ENCODE data around the gene NFKBIZ. TPM values are rescaled to one million over a fixed set of nuclear protein-coding genes. Genes with fewer than 3 reads are reported as not detected.
"Not testable (repeated sequence)": the region's sequence is repeated elsewhere in the genome, so short reads cannot be mapped to it uniquely, and the experiment has no call there.

The NFKBIZ gene
- total RNA-seq, 1 donor from 2014 or later: 270 TPM

DNA sequence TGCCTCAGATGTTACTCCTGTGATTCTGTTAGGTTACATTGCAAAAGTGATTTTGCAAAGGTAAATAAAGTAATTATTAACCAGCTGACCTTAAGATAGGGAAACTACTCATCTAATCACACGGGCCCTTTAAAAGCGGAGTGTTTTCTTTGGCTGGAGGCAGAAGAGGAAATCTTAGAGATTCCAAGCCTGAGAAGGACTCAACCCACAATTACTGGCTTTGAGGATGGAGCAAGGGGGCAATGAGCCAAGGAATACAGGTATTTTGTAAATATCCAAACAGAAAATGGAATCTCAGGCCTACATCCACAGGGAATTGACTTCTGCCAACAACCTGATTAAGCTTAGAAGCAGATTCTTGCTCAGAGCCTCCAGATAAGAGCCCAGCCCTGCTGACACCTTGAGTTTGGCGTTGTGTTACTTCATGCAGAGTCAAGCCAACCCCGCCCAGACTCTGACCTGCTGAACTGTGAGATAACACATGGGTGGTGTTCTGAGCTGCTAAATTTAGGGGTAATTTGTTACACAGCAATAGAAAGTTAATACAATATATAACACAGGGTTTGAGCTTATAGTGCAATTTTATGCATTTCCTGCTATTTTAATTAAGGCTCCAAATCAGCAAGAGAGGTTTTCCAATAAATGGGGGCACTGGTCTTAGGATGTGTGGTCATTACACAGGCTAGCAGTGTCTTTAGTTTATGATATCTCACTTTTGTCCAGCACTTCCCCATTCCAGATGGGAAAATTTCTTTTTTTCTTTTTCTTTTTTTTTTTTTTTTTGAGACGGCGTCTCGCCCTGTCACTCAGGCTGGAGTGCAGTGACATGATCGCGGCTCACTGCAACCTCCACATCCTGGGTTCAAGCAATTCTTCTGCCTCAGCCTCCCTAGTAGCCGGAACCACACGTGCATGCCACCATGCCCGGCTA lies 19.5 kb downstream of the NFKBIZ start:
- DNase-seq (ENCODE audit: low spot score): no peak

DNA sequence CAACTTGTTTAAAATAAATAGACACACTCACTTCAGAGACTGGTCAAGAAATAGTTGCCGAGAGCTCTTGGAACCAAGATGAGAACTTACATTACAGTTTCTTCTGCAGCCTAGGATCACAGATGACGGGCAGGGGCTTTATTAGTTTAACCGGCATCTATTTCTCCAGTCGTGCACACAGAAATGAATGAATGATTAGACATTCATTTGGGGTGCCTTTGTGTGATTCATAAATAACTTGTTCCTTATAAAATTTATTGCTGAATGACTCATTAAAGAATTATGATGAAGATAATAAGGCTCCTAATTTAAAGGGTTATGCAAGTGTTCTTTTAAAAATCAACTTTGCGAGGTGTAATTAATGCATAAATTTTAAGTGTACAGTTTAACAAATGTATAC lies 20.8 kb downstream of the NFKBIZ start:
- DNase-seq (ENCODE audit: low spot score): no peak

DNA sequence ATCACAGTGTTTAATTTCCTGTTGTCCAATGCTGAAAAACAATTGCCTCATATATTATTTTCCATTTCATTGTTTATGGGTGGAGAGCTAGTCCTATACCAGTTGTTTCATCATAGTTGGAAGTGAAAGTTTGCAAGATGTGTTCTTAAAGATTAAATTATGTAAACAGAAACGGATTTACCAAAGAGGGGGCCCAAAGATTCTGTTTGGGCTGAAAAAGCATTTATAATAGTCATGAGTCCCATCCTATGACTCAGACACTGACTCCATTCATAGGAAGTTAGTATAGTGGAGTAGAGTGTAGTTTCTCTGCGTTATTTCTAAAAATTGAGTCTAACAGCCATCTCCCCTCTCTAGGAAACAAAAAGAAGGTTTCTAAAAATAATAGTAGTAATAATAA lies 24.3 kb downstream of the NFKBIZ start:
- DNase-seq (ENCODE audit: low spot score): no peak

DNA sequence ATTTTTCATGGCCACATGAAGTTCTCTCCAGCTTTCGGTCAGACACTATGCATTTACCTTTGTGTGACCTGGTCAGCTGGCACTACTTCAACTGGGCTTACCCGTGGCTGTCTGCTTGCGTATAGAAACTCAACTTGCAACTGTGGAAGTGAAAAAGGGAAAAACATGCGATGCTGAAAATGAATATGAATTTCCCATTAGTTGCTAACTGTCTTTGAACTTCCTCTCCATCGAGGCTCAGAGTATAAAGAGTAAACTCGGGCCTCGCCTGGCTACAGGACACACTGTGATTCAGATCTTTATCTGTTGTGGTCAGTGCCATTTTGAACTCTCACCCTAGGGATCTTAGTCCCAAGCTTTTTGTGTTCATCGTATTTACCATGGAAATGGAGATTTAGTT lies 26.8 kb downstream of the NFKBIZ start:
- DNase-seq (ENCODE audit: low spot score): no peak

DNA sequence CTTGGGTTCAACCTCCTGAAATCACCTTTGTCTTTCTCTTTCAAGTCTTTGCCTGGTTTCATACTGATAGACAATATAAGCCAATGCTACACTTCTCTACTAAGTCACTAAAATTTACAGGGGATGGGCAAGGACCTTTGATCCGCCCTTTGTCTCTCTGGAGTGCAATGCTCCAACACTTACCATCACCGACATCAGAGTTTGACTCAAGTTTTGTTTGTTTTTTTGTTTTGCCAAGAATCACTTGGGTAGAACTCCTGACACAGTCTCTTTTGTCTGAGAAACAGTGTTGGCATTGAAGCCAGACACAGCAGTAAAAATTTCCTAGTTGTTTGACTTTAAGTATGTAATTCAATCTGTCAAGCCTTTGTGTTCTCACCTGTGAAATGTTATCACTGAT lies 29.3 kb downstream of the NFKBIZ start:
- DNase-seq (ENCODE audit: low spot score): no peak

DNA sequence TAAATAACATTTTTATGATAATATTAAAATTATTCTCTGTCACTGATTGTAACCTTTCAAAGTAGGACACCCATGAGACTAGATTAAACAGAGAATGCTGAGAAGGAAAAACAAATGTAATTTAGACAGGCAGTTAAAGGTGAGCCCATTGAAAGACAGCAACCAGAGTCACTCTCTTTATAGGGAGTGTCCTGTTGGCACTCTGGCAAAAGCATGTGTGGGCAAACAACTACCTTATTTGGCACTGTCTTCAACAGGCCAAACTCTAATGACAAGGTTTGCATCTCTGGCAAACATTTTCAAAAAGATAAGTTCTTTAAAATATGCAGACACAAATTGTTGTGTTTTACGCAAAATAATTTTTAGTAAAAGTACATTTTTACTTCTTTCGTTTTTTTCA lies 29.8 kb downstream of the NFKBIZ start:
- no peak for DNase-seq (ENCODE audit: low spot score)

GRCh38 chr3:101879623-101880284 lies 30.4 kb downstream of the NFKBIZ start:
- DNase-seq (ENCODE audit: low spot score): no peak

- DNase-seq (ENCODE audit: low spot score): no peak
These were observed 35.5 kb downstream of the NFKBIZ start for GRCh38 chr3:101884776-101885175.

DNA sequence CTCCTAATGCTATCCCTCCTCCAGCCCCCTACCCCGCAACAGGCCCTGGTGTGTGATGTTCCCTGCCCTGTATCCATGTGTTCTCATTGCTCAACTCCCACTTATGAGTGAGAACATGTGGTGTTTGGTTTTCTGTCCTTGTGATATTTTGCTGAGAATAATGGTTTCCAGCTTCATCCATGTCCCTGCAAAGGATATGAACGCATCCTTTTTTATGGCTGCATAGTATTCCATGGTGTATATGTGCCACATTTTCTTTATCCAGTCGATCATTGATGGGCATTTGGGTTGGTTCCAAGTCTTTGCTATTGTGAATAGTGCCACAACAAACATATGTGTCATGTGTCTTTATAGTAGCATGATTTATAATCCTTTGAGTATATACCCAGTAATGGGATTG lies 36.3 kb downstream of the NFKBIZ start:
- DNase-seq (ENCODE audit: low spot score): not testable (repeated sequence)

DNA sequence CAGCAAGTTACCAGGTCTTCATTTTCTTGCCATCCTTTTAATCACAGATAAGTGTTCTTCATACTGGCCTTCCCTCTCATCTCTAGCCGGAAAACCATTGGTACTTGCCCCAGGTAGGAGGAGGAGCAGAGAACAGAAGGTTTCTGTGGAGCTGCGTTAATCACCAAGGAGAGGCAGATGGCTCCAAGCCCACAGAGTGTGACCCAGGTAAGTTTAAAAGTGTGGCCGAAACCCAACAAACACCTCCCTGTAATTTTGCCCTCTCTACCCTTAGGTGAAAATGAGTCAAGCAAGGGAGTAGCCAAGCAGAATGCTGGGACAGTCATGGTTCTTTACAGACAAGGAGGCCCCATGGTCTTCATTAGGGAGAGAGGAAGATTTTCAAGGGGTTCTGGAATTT lies 37.3 kb downstream of the NFKBIZ start:
- no peak for DNase-seq (ENCODE audit: low spot score)

DNA sequence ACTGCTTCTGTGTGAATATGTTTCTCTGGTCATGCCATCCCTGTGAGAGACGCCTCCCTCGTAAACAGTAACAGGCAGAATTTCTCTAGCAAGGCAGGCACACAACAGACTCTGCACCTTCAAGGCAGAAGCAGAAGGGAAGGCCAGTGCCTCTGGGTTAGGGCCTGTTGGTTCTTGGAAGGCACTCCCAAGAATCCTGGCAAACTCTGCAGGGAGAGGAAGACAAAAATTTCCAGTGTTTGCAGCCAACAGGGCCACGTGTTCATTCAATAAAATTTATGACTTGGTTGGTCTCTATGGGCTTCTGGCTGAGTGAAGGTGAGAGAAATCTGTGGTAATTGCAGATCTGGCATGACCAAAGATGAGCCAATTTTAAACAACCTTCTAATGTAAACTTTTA lies 39.3 kb downstream of the NFKBIZ start:
- peak; percentile 35 for DNase-seq (ENCODE audit: low spot score)

DNA sequence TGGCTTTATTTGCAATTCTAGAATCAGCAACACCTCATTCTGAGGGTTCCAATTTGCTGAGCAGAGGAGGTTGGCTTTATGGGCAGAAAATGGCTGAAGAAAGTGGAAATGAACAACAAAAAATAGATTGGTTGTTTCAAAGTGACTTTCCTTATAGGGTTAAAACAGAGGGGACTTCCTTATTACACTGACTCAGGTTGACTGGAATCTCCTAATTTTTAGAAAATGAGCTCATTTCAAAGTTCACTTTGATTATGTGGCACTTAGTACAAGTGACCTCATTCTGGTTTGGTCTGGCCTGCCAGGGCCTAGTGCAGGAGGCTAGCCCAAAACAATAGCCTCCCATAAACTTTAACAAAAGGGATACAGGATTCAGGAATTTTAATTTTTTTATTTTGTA lies 41.4 kb downstream of the NFKBIZ start:
- no peak for DNase-seq (ENCODE audit: low spot score)

DNA sequence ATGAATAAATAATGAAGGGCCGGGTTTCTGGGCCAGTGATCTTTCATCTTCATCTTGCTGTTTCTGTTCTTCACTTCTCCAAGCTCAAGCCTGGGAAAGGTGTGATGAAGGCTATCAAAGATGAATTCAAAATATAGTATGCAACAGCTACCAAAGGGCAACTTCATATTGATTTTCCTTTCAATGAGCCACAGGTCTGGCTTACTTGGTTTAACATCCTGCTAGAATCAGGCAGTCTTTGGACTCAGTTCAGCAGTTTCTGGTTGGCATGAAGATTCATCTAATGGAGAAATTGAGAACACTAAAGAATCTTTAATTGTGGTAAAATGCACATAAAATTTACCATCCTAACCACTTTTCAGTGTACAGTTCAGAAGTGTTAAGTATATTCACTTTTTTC lies 43.3 kb downstream of the NFKBIZ start:
- no peak for DNase-seq (ENCODE audit: low spot score)

DNA sequence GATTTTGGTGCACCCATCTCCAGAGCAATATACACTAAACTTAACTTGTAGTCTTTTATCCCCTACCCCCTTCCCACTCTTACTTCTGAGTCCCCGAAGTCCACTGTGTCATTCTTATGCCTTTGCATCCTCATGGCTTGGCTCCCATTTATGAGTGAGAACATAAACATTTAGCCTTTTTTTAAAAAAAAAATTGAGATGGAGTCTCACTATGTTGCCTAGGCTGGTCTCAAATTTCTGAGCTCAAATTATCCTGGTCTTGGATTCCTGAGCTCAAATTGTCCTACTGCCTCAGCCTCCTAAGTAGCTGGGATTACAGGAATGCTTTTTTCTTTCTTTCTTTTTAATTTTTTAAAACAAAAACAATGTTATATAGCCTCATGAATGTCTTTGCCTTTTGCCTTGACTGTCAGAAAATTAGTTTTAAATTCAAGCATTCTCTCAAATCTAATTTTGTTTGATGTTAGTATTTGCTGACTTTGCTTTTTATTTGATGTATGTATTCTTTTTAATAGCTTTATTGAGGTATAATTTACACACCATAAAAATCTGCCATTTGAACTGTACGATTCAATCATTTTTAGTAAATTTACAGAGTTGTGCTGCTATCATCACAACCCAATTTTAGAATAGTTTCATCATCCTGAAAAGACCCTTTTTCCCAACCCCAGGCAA lies 46.9 kb downstream of the NFKBIZ start:
- no peak for DNase-seq (ENCODE audit: low spot score)

DNA sequence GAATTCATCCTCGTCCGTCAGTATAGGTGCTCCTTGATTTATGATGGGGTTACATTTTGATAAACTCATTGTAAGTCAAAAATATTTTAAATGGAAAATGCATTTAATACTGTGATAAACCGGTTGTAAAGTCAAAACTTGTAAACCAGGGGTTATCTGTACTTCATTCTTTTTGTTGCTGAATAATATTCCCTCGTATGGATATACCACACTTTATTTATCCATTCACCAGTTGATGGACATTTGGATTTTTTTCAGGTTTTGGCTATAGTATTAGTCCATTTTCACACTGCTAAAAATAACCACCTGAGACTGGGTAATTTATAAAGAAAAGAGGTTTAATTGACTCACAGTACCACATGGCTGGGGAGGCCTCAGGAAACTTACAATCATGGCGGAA lies 47.7 kb downstream of the NFKBIZ start:
- no peak for DNase-seq (ENCODE audit: low spot score)

DNA sequence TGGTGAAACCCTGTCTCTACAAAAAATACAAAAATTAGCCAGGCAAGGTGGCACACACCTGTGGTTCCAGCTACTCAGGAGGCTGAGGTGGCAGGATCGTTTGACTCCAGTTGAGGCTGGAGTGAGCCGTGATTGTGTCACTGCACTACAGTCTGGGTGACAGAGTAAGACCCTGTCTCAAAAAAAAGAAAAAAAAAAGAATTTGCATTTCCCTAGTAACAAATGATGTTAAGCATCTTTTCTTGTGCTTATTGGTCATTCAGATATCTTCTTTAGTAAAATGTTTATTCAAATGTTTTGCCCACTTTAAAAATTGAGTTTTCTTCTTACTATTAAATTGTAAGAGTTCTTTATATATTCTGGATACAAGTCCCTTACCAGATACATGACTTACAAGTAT lies 48.7 kb downstream of the NFKBIZ start:
- DNase-seq (ENCODE audit: low spot score): no peak

- peak; percentile 30 for DNase-seq (ENCODE audit: low spot score)
These were observed 49.4 kb downstream of the NFKBIZ start for GRCh38 chr3:101898752-101899169.

GRCh38 chr3:101900316-101900715 lies 51.0 kb downstream of the NFKBIZ start:
- no peak for DNase-seq (ENCODE audit: low spot score)

DNA sequence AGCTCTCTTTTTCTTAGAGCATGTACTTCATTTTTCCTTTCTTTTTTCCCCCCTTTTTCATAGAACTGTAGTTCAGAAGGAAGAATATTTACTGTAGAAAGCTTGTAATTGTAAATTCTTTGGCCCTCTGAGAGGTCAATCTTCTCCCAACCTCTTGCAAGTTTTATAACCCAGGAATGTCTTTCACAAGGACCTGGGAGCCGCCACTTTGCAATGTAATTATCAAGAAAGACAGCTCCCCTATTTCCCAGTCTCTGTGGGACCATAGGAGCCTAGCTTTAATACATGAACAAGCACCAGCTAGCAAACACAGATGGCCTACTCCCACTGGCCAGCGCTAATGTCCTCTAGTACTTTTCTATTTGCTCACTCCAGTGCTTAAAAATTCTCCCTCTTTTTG lies 51.4 kb downstream of the NFKBIZ start:
- DNase-seq (ENCODE audit: low spot score): no peak

- DNase-seq (ENCODE audit: low spot score): no peak
These were observed 52.7 kb downstream of the NFKBIZ start for GRCh38 chr3:101902041-101902440.

- peak; percentile 25 for DNase-seq (ENCODE audit: low spot score)
These were observed 54.1 kb downstream of the NFKBIZ start for GRCh38 chr3:101903451-101903871.

DNA sequence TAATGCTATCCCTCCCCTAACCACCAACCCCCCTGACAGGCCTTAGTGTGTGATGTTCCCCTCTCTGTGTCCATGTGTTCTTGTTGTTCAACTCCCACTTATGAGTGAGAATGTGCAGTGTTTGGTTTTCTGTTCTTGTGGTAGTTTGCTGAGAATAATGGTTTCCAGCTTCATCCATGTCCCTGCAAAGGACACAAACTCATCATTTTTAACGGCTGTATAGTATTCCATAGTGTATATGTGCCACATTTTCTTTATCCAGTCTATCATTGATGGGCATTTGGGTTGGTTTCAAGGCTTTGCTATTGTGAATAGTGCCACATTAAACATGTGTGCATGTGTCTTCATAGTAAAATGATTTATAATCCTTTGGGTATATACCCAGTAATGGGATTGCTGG lies 56.3 kb downstream of the NFKBIZ start:
- not testable (repeated sequence) for DNase-seq (ENCODE audit: low spot score)
